ENCODE measurements around the gene PPFIA4. TPM values are rescaled to one million over a fixed set of nuclear protein-coding genes. Genes with fewer than 3 reads are reported as not detected.

Gene PPFIA4
- total RNA-seq (10 to 100 TPM in 9 of 10 donors, 1 to 10 TPM in 1; 9.5 to 60.6 (median 35.2) TPM), polyA plus RNA-seq (10 to 100 TPM in 1 of 2 donors, 1 to 10 TPM in 1; 8.1 to 28.5 TPM)
- long read RNA-seq, donor 1, partial matches to known transcripts, result 18 of 31 reads
- long read RNA-seq, donor 1, other reads (novel, unspliced or antisense), result 12 of 31 reads
- long read RNA-seq, donor 2, partial matches to known transcripts, result 30 of 42 reads
- long read RNA-seq, donor 2, other reads (novel, unspliced or antisense), result 11 of 42 reads
- long read RNA-seq, donor 3, partial matches to known transcripts, result 9 of 13 reads
- long read RNA-seq, donor 3, other reads (novel, unspliced or antisense), result 4 of 13 reads

- intact Hi-C loops (cut with DNase I), result no loop called here
- peaks cover 0 to 13% (median 0%) of the 10 kb centered on the region in 7 donors for H3K27me3 ChIP-seq
- peak in 3 of 9 donors; percentile 18 to 29 (median 21) for TF ChIP-seq CTCF (IDR thresholded peaks at IDR 0.05)
- peak within 1 kb of the TSS; percentile 41 to 81 (median 70) for H3K4me3 ChIP-seq
- H3K27ac ChIP-seq, result peak within 1 kb of the TSS in 9 of 10 donors; percentile 47 to 90 (median 60)
- peaks cover 0 to 40% (median 28%) of the 10 kb centered on the region in 9 donors for H3K36me3 ChIP-seq
- no peaks in the 10 kb centered on the region for H3K9me3 ChIP-seq
- peak; percentile 80 to 92 (median 89) for ATAC-seq
- DNase-seq, result peak; percentile 86 to 89
- WGBS, 2 donors, result 11% methylated on average over 49 to 51 of the region's 52 CpGs
- H3K4me1 ChIP-seq, result peaks cover 7 to 43% (median 28%) of the 10 kb centered on the region in 9 donors
Observed at GRCh38 chr1:203026031-203026665, at the start of gene PPFIA4. Gene PPFIA4 (plus strand): TSS chr1:203026491. CDS start chr1:203039009, 12,518 bp downstream.

- Histone ChIP-seq H3K27me3 (peaks cover 0 to 26% (median 15%) of the 10 kb centered on the region in 7 donors), H3K4me1 (no peaks in the 10 kb centered on the region), H3K36me3 (no peaks in the 10 kb centered on the region), H3K27ac (no peak overlapping the region), H3K4me3 (no peak overlapping the region), H3K9me3 (no peaks in the 10 kb centered on the region)
- intact Hi-C loops (cut with DNase I), result no loop called here
- TF ChIP-seq CTCF (IDR thresholded peaks at IDR 0.05), result no peak
- no peak for ATAC-seq
- DNase-seq, result no peak
- 48 to 49% methylated on average over 3 of the region's 3 CpGs for WGBS, 2 donors
Observed at GRCh38 chr1:202976633-202977032, 49.7 kb upstream of the PPFIA4 start.

GRCh38 chr1:202979459-202979858 lies 46.8 kb upstream of the PPFIA4 start:
- Histone ChIP-seq H3K4me3 (no peak overlapping the region), H3K27ac (no peak overlapping the region), H3K36me3 (no peaks in the 10 kb centered on the region), H3K27me3 (peaks cover 0 to 25% (median 15%) of the 10 kb centered on the region in 7 donors), H3K4me1 (peaks cover 0 to 7% (median 0%) of the 10 kb centered on the region in 9 donors), H3K9me3 (no peaks in the 10 kb centered on the region)
- no peak for TF ChIP-seq CTCF (IDR thresholded peaks at IDR 0.05)
- intact Hi-C loops (cut with DNase I), result no loop called here
- 47 to 62% methylated on average over 2 of the region's 2 CpGs for WGBS, 2 donors
- DNase-seq, result no peak
- no peak for ATAC-seq

GRCh38 chr1:202981939-202982338 lies 44.4 kb upstream of the PPFIA4 start:
- no peaks in the 10 kb centered on the region for H3K9me3 ChIP-seq
- no peaks in the 10 kb centered on the region for H3K36me3 ChIP-seq
- 47 to 51% methylated on average over 2 of the region's 2 CpGs for WGBS, 2 donors
- ATAC-seq (no peak), DNase-seq (no peak)
- peaks cover 0 to 23% (median 14%) of the 10 kb centered on the region in 7 donors for H3K27me3 ChIP-seq
- no peak overlapping the region for H3K27ac ChIP-seq
- intact Hi-C loops (cut with DNase I), result loop anchor here in 1 of 10 donors (10.0 kb wide), 1 partner anchor 57 kb away; the partner anchor contains the start of gene KLHL12
- TF ChIP-seq CTCF (IDR thresholded peaks at IDR 0.05), result no peak
- no peak overlapping the region for H3K4me3 ChIP-seq
- peaks cover 0 to 7% (median 0%) of the 10 kb centered on the region in 9 donors for H3K4me1 ChIP-seq
